Measurements from ENCODE around the gene SLC8A1. TPM values are rescaled to one million over a fixed set of nuclear protein-coding genes. Genes with fewer than 3 reads are reported as not detected.

Gene SLC8A1
- total RNA-seq, 1 donor from 2014 or later = 1.9 TPM

- TF ChIP-seq CTCF (IDR thresholded peaks at IDR 0.05; ENCODE audit: partially characterized antibody, unreplicated experiment) = no peak
- Mint-ChIP-seq H3K4me3 (ENCODE audit: unreplicated experiment) (no peak overlapping the region), H3K4me1 (ENCODE audit: low read depth, unreplicated experiment) (peaks cover 5% of the 10 kb centered on the region), H3K27ac (ENCODE audit: unreplicated experiment) (no peak overlapping the region), H3K27me3 (ENCODE audit: unreplicated experiment) (no peaks in the 10 kb centered on the region), H3K36me3 (ENCODE audit: unreplicated experiment) (no peaks in the 10 kb centered on the region), H3K9me3 (ENCODE audit: unreplicated experiment) (peaks cover 1% of the 10 kb centered on the region)
- DNase-seq = no peak
These were observed 20.0 kb upstream of the SLC8A1 start for GRCh38 chr2:40471866-40472265.

- Mint-ChIP-seq H3K4me1 (ENCODE audit: low read depth, unreplicated experiment) (peaks cover 7% of the 10 kb centered on the region), H3K36me3 (ENCODE audit: unreplicated experiment) (no peaks in the 10 kb centered on the region), H3K9me3 (ENCODE audit: unreplicated experiment) (no peaks in the 10 kb centered on the region), H3K27me3 (ENCODE audit: unreplicated experiment) (peaks cover 1% of the 10 kb centered on the region), H3K4me3 (ENCODE audit: unreplicated experiment) (no peak overlapping the region), H3K27ac (ENCODE audit: unreplicated experiment) (no peak overlapping the region)
- DNase-seq = no peak
- TF ChIP-seq CTCF (IDR thresholded peaks at IDR 0.05; ENCODE audit: partially characterized antibody, unreplicated experiment) = no peak
These were observed 19.2 kb upstream of the SLC8A1 start for GRCh38 chr2:40470822-40471813.

GRCh38 chr2:40466935-40467572, 15.2 kb upstream of the SLC8A1 start:
- TF ChIP-seq CTCF (IDR thresholded peaks at IDR 0.05; ENCODE audit: partially characterized antibody, unreplicated experiment) = peak; percentile 34
- DNase-seq = peak; percentile 55

GRCh38 chr2:40466332-40466906, 14.5 kb upstream of the SLC8A1 start:
- H3K9me3 Mint-ChIP-seq (ENCODE audit: unreplicated experiment) = no peaks in the 10 kb centered on the region
- no peaks in the 10 kb centered on the region for H3K36me3 Mint-ChIP-seq (ENCODE audit: unreplicated experiment)
- DNase-seq = no peak
- H3K4me1 Mint-ChIP-seq (ENCODE audit: low read depth, unreplicated experiment) = peaks cover 7% of the 10 kb centered on the region
- no peak overlapping the region for H3K27ac Mint-ChIP-seq (ENCODE audit: unreplicated experiment)
- peaks cover 1% of the 10 kb centered on the region for H3K27me3 Mint-ChIP-seq (ENCODE audit: unreplicated experiment)
- TF ChIP-seq CTCF (IDR thresholded peaks at IDR 0.05; ENCODE audit: partially characterized antibody, unreplicated experiment) = no peak
- H3K4me3 Mint-ChIP-seq (ENCODE audit: unreplicated experiment) = no peak overlapping the region

More at GRCh38 chr2:40466935-40467572, 15.2 kb upstream of the SLC8A1 start:
- Mint-ChIP-seq H3K27me3 (ENCODE audit: unreplicated experiment) (peaks cover 1% of the 10 kb centered on the region), H3K36me3 (ENCODE audit: unreplicated experiment) (no peaks in the 10 kb centered on the region), H3K9me3 (ENCODE audit: unreplicated experiment) (no peaks in the 10 kb centered on the region), H3K27ac (ENCODE audit: unreplicated experiment) (no peak overlapping the region), H3K4me1 (ENCODE audit: low read depth, unreplicated experiment) (peaks cover 7% of the 10 kb centered on the region), H3K4me3 (ENCODE audit: unreplicated experiment) (no peak overlapping the region)
